GM19240 (cell line): ENCODE results near the gene UCHL5.
A peak's percentile ranks its signal among the peaks of the same experiment; 100 is the strongest.

Source experiments
- DNase-seq: peaks from one replicate; pipeline ENCODE4 v3.0.0; 2011; ENCODE audit warnings: low spot score; ENCODE audit not compliant: insufficient read length

UCHL5 gene

GRCh38 chr1:193059282-193060114 lies at the start of gene UCHL5, which contains the start of gene RO60:
Gene UCHL5, minus strand, starts transcription at chr1:193059360. Its CDS starts 100 bp downstream, at chr1:193059260.
Gene RO60, plus strand, starts transcription at chr1:193059612. Its CDS starts 9,443 bp downstream, at chr1:193069055.
- DNase-seq = peak; percentile 22

- no peak for DNase-seq
These were observed 49.3 kb upstream of the UCHL5 start for GRCh38 chr1:193108471-193108870.

GRCh38 chr1:193105821-193106177 lies 46.6 kb upstream of the UCHL5 start:
- no peak for DNase-seq

GRCh38 chr1:193104907-193105820 lies 46.0 kb upstream of the UCHL5 start, which contains the start of gene GLRX2:
Gene GLRX2, minus strand, starts transcription at chr1:193105414. Its CDS starts 32 bp downstream, at chr1:193105382.
- DNase-seq = peak; percentile 61

- DNase-seq = no peak
These were observed 45.3 kb upstream of the UCHL5 start for GRCh38 chr1:193104502-193104906.

GRCh38 chr1:193103759-193104501 lies 44.8 kb upstream of the UCHL5 start:
- DNase-seq = no peak

- no peak for DNase-seq
These were observed 43.5 kb upstream of the UCHL5 start for GRCh38 chr1:193102662-193103061.

GRCh38 chr1:193094112-193094511 lies 35.0 kb upstream of the UCHL5 start:
- no peak for DNase-seq

GRCh38 chr1:193090865-193091264 lies 31.7 kb upstream of the UCHL5 start:
- no peak for DNase-seq

- DNase-seq = no peak
These were observed 28.7 kb upstream of the UCHL5 start for GRCh38 chr1:193087893-193088292.

- DNase-seq = no peak
These were observed 27.2 kb upstream of the UCHL5 start for GRCh38 chr1:193086342-193086741.

- DNase-seq = no peak
These were observed 26.1 kb upstream of the UCHL5 start for GRCh38 chr1:193085263-193085662.

- no peak for DNase-seq
These were observed 24.4 kb upstream of the UCHL5 start for GRCh38 chr1:193083365-193084088.

- no peak for DNase-seq
These were observed 20.0 kb upstream of the UCHL5 start for GRCh38 chr1:193079187-193079586.

- DNase-seq = no peak
These were observed 18.8 kb upstream of the UCHL5 start for GRCh38 chr1:193077991-193078390.

GRCh38 chr1:193070942-193071341 lies 11.8 kb upstream of the UCHL5 start:
- DNase-seq = no peak

GRCh38 chr1:193070386-193070753 lies 11.2 kb upstream of the UCHL5 start:
- no peak for DNase-seq

GRCh38 chr1:193069748-193070385 lies 10.7 kb upstream of the UCHL5 start:
- DNase-seq = no peak

GRCh38 chr1:193068013-193068412 lies 8.9 kb upstream of the UCHL5 start:
- no peak for DNase-seq

GRCh38 chr1:193066606-193067005 lies 7.4 kb upstream of the UCHL5 start:
- no peak for DNase-seq
